Measurements from ENCODE around the gene CFAP100. TPM values are rescaled to one million over a fixed set of nuclear protein-coding genes. Genes with fewer than 3 reads are reported as not detected.

Gene CFAP100
- total RNA-seq, 4 donors from 2014 or later: not detected

GRCh38 chr3:126408099-126408498 is 13.4 kb downstream of the CFAP100 start:
- no peak for DNase-seq
- in situ Hi-C loops (cut with MboI; ENCODE audit: low pct_ligation_motif_present in 1 of 4, low pct_unique_long_range_greater_than_20kb in 1 of 4, low sequenced_read_pairs in 3 of 4): no loop called here
- no peak overlapping the region for H3K4me3 ChIP-seq
- no peaks in the 10 kb centered on the region for H3K4me1 ChIP-seq
- WGBS, 2 donors (ENCODE audit: low coverage in 1 of 2): 77 to 78% methylated on average over 5 of the region's 5 CpGs
- H3K9me3 ChIP-seq: no peaks in the 10 kb centered on the region
- peaks cover 6% of the 10 kb centered on the region for H3K27me3 ChIP-seq
- intact Hi-C loops (cut with DNase I; ENCODE audit: low total_unique reads): no loop called here
- no peaks in the 10 kb centered on the region for H3K36me3 ChIP-seq
- H3K27ac ChIP-seq: no peak overlapping the region
- TF ChIP-seq POLR2A (IDR thresholded peaks at IDR 0.05) (no peak), POLR2AphosphoS5 (IDR thresholded peaks at IDR 0.05) (no peak), EP300 (IDR thresholded peaks at IDR 0.05; ENCODE audit: low read depth) (no peak), CTCF (IDR thresholded peaks at IDR 0.05) (no peak)

- Histone ChIP-seq H3K4me3 (no peak overlapping the region), H3K9me3 (no peaks in the 10 kb centered on the region), H3K27ac (no peak overlapping the region), H3K27me3 (peaks cover 42% of the 10 kb centered on the region), H3K4me1 (no peaks in the 10 kb centered on the region), H3K36me3 (no peaks in the 10 kb centered on the region)
- DNase-seq: no peak
- WGBS, 2 donors (ENCODE audit: low coverage in 1 of 2): 90% methylated on average over 6 of the region's 6 CpGs; no CpG with 5 or more reads in 1 of the 2 donors
- TF ChIP-seq EP300 (IDR thresholded peaks at IDR 0.05; ENCODE audit: low read depth): no peak
- TF ChIP-seq POLR2AphosphoS5 (IDR thresholded peaks at IDR 0.05): no peak
- TF ChIP-seq POLR2A (IDR thresholded peaks at IDR 0.05): no peak
- TF ChIP-seq CTCF (IDR thresholded peaks at IDR 0.05): no peak
- in situ Hi-C loops (cut with MboI; ENCODE audit: low pct_ligation_motif_present in 1 of 4, low pct_unique_long_range_greater_than_20kb in 1 of 4, low sequenced_read_pairs in 3 of 4) (no loop called here), intact Hi-C loops (cut with DNase I; ENCODE audit: low total_unique reads) (no loop called here)
Measured at GRCh38 chr3:126412841-126413692, 18.4 kb downstream of the CFAP100 start.

- Histone ChIP-seq H3K27me3 (peaks cover 48% of the 10 kb centered on the region), H3K36me3 (no peaks in the 10 kb centered on the region), H3K4me3 (no peak overlapping the region), H3K9me3 (no peaks in the 10 kb centered on the region), H3K27ac (no peak overlapping the region), H3K4me1 (no peaks in the 10 kb centered on the region)
- intact Hi-C loops (cut with DNase I; ENCODE audit: low total_unique reads) (no loop called here), in situ Hi-C loops (cut with MboI; ENCODE audit: low pct_ligation_motif_present in 1 of 4, low pct_unique_long_range_greater_than_20kb in 1 of 4, low sequenced_read_pairs in 3 of 4) (no loop called here)
- no peak for DNase-seq
- 72% methylated on average over 4 of the region's 4 CpGs; no CpG with 5 or more reads in 1 of the 2 donors for WGBS, 2 donors (ENCODE audit: low coverage in 1 of 2)
- TF ChIP-seq POLR2AphosphoS5 (IDR thresholded peaks at IDR 0.05) (no peak), POLR2A (IDR thresholded peaks at IDR 0.05) (no peak), CTCF (IDR thresholded peaks at IDR 0.05) (no peak), EP300 (IDR thresholded peaks at IDR 0.05; ENCODE audit: low read depth) (no peak)
Measured at GRCh38 chr3:126413693-126414080, 19.0 kb downstream of the CFAP100 start.

GRCh38 chr3:126414406-126414805 is 19.7 kb downstream of the CFAP100 start:
- in situ Hi-C loops (cut with MboI; ENCODE audit: low pct_ligation_motif_present in 1 of 4, low pct_unique_long_range_greater_than_20kb in 1 of 4, low sequenced_read_pairs in 3 of 4) (no loop called here), intact Hi-C loops (cut with DNase I; ENCODE audit: low total_unique reads) (no loop called here)
- no peak overlapping the region for H3K27ac ChIP-seq
- DNase-seq: no peak
- H3K27me3 ChIP-seq: peaks cover 50% of the 10 kb centered on the region
- TF ChIP-seq CTCF (IDR thresholded peaks at IDR 0.05): no peak
- no peak for TF ChIP-seq POLR2AphosphoS5 (IDR thresholded peaks at IDR 0.05)
- no peak for TF ChIP-seq EP300 (IDR thresholded peaks at IDR 0.05; ENCODE audit: low read depth)
- no peak for TF ChIP-seq POLR2A (IDR thresholded peaks at IDR 0.05)
- no peaks in the 10 kb centered on the region for H3K9me3 ChIP-seq
- no peaks in the 10 kb centered on the region for H3K36me3 ChIP-seq
- no peak overlapping the region for H3K4me3 ChIP-seq
- H3K4me1 ChIP-seq: no peaks in the 10 kb centered on the region
- WGBS, 2 donors (ENCODE audit: low coverage in 1 of 2): 87 to 90% methylated on average over 2 to 11 of the region's 11 CpGs

Measured in transverse colon (tissue), 4 donors.